IMR-90 (cell line): Measurements from ENCODE around the gene DSCAML1.

Experiments
- CEBPB ChIP-seq: IDR thresholded peaks from 2 replicates; pipeline ENCODE4 v1.6.1; 2012; ENCODE audit warnings: low read depth, low read length, improper control_type of control experiment
- CHD1 ChIP-seq: IDR thresholded peaks from 2 replicates; pipeline ENCODE4 v1.6.1; 2012; ENCODE audit warnings: low read depth, low read length, improper control_type of control experiment
- CTCF ChIP-seq: conservative IDR thresholded peaks from 2 replicates; pipeline ENCODE4 v1.5.1; 2012; ENCODE audit warnings: mild to moderate bottlenecking, low read depth, low read length, improper control_type of control experiment
- POLR2A ChIP-seq: IDR thresholded peaks from 2 replicates; pipeline ENCODE4 v1.6.1; 2012; ENCODE audit warnings: mild to moderate bottlenecking, low read depth, low read length
- RAD21 ChIP-seq: IDR thresholded peaks from 2 replicates; pipeline ENCODE4 v1.6.1; 2012; ENCODE audit warnings: low read length, improper control_type of control experiment
- USF2 ChIP-seq: fragments of 150-350 bp; IDR thresholded peaks from 2 replicates; pipeline ENCODE4 v1.6.1; 2017; ENCODE audit warnings: mild to moderate bottlenecking, antibody characterized with exemption, low read length, low read depth

GRCh38 chr11:117437791-117438130 is 359.3 kb downstream of the DSCAML1 start:
- TF ChIP-seq USF2 (no peak), CTCF (no peak), CEBPB (no peak), RAD21 (no peak), POLR2A (no peak), CHD1 (no peak)
